Measurements from ENCODE around the gene LYRM4. TPM values are rescaled to one million over a fixed set of nuclear protein-coding genes. Genes with fewer than 3 reads are reported as not detected.

The LYRM4 gene
- total RNA-seq, 8 experiments from 2014 or later, result 25.8 to 38.4 (median 32.7) TPM

DNA sequence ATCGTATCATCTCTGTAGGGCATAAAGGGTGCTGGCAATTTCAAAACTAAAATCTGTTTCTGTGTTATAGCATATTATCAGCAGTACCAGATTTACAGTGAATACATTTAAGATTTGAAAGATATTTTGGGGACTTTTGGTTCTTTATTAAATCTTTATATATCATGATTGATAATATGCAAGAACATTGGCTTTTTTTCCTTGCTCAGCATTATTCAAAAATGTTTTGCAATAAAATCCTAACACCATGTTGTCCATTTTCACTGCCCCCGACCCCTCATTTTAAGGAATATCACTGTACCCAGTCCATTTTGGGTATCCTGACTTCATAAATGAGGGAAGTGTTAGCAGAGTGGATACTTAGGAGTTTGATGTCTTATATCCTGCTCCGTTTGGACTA lies 16.8 kb upstream of the LYRM4 start:
- H3K27ac ChIP-seq, result no peak overlapping the region
- in situ Hi-C loops (cut with MboI; ENCODE audit: low pct_unique_long_range_greater_than_20kb in 2 of 9, low sequenced_read_pairs in 9 of 9, unreplicated experiment in 9 of 9), result no loop called here
- peaks cover 7 to 11% of the 10 kb centered on the region in 2 donors for H3K4me1 ChIP-seq (replicated peaks in 1 of 2)
- no peak overlapping the region for H3K4me3 ChIP-seq
- ATAC-seq (replicated peaks in 6 of 8), result no peak
- 79 to 100% (median 89%) methylated on average over 1 to 3 of the region's 3 CpGs; no CpG with 5 or more reads in 1 of the 10 experiments for WGBS, 10 experiments

DNA sequence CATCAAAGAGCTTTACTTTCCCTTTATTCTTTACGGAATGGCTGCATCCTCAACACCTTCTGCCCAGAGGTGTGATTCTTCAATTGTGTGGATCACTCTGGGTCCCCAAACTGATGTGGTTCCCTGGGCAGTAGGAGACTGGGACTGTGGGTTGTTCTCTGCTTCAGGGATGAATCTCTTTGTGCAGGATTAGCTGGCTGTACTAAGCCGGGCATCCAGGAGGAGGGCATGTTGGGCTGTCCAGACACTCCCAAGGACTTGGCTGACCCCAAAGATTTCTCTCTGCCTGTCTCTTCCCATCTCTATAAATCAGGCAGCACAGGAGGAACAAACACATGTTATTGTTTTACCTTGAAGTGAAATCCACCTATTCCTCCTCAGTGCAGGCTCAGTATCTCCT lies 15.8 kb upstream of the LYRM4 start:
- ATAC-seq (replicated peaks in 6 of 8), result peak in 1 of 8 experiments; percentile 42
- Histone ChIP-seq H3K4me3 (no peak overlapping the region), H3K4me1 (replicated peaks in 1 of 2) (peaks cover 7 to 11% of the 10 kb centered on the region in 2 donors), H3K27ac (no peak overlapping the region)
- WGBS, 10 experiments, result 67 to 100% (median 93%) methylated on average over 1 to 2 of the region's 2 CpGs; no CpG with 5 or more reads in 3 of the 10 experiments
- in situ Hi-C loops (cut with MboI; ENCODE audit: low pct_unique_long_range_greater_than_20kb in 2 of 9, low sequenced_read_pairs in 9 of 9, unreplicated experiment in 9 of 9), result no loop called here

DNA sequence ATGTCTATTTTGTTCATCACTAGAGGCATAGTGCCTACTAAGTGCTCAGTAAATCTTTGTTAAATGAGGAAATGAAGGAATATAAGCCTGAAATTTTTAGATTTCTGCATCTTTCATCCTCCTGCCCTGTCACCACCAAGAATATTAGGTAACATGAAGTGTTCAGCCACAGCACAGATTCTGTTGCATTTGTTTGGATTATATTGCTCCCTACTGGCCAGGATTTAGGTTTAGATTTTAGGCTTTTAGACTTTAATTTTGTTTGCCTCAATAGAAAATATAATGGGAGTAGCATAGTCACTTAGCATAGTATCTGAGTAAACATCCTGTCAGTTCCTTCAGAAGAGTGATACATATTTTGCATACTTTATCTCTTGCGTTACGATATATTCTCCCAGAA lies 14.7 kb upstream of the LYRM4 start:
- in situ Hi-C loops (cut with MboI; ENCODE audit: low pct_unique_long_range_greater_than_20kb in 2 of 9, low sequenced_read_pairs in 9 of 9, unreplicated experiment in 9 of 9), result no loop called here
- 39 to 100% (median 95%) methylated on average over 2 of the region's 2 CpGs; no CpG with 5 or more reads in 2 of the 10 experiments for WGBS, 10 experiments
- Histone ChIP-seq H3K27ac (no peak overlapping the region), H3K4me1 (replicated peaks in 1 of 2) (peaks cover 7 to 11% of the 10 kb centered on the region in 2 donors), H3K4me3 (no peak overlapping the region)
- no peak for ATAC-seq (replicated peaks in 6 of 8)

DNA sequence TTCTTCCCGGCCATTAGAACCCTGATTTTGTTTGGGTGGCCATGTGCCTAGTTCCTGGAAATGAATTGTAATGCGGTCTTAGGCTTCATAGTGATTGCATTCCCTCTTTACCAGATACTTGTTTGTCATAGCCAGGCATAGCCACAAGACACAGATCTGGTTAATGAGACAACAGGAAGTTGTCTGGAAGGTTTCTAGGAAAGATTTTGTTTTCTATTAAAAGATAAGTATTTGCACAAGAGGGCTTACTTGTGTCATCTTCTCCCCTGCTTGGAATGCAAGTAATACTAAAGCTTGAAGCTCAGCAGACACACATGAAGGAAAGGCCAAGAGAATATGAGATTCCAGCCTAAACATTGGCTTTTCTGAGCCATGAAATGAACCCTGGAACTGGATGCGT lies 13.5 kb upstream of the LYRM4 start:
- no peak overlapping the region for H3K4me3 ChIP-seq
- ATAC-seq (replicated peaks in 6 of 8), result no peak
- no peak overlapping the region for H3K27ac ChIP-seq
- H3K4me1 ChIP-seq (replicated peaks in 1 of 2), result peaks cover 7 to 11% of the 10 kb centered on the region in 2 donors
- in situ Hi-C loops (cut with MboI; ENCODE audit: low pct_unique_long_range_greater_than_20kb in 2 of 9, low sequenced_read_pairs in 9 of 9, unreplicated experiment in 9 of 9), result loop anchor here in 1 of 9 experiments (25.0 kb wide), 1 partner anchor 713 kb away; no protein-coding TSS in a partner anchor
- 83 to 100% (median 100%) methylated on average over 1 to 3 of the region's 3 CpGs for WGBS, 10 experiments

DNA sequence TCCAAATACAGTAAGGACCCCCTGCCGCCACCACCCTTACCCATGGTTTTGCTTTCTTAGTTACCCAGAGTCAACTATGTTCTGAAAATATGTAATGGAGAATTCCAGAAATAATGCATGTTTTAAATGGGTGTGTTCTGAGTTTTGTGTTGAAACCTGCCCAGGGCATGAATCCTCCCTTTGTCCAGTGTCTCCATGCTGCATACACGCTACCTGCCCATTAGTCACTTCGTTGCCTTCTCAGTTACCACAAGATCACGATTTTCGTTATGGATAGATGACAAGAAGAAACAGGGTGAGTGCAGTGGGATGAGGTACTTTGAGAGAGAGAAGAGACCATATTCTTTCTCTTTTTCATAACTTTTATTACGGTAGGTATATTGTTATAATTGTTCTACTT lies 11.2 kb upstream of the LYRM4 start:
- H3K4me1 ChIP-seq (replicated peaks in 1 of 2), result peaks cover 3 to 4% of the 10 kb centered on the region in 2 donors
- in situ Hi-C loops (cut with MboI; ENCODE audit: low pct_unique_long_range_greater_than_20kb in 2 of 9, low sequenced_read_pairs in 9 of 9, unreplicated experiment in 9 of 9), result loop anchor here in 1 of 9 experiments (25.0 kb wide), 1 partner anchor 715 kb away; no protein-coding TSS in a partner anchor
- no peak overlapping the region for H3K4me3 ChIP-seq
- no peak overlapping the region for H3K27ac ChIP-seq
- 77 to 100% (median 91%) methylated on average over 1 to 6 of the region's 6 CpGs for WGBS, 10 experiments
- no peak for ATAC-seq (replicated peaks in 6 of 8)

DNA sequence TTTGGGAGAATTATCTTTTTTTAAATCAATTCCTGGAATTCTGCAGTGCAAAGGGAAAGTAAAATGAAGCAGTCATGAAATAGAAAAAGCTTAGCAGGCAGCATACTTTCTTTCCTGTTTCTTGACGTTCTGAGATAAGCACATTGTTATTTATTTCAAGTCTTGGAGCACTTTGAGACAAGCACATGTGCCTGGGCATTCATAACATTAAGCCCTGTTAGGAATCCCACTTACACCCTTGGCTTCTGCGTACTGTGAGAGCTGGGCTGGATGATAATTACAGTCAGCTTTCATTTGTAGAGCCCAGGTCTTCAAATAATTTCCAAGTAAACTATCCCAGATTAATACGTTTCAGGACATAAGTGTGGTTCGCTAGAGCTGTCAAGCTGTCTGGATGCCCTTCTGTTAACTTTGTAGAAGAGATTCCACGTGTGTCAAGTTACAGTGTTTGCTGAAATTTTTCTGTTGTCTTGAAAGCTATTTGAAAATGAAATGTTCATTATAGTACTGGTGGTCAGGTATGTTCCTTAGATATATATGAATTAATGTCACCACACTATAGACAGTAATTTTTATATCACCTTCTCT lies 9.4 kb upstream of the LYRM4 start:
- no peak overlapping the region for H3K4me3 ChIP-seq
- WGBS, 10 experiments, result 58 to 82% (median 74%) methylated on average over 1 to 5 of the region's 5 CpGs
- H3K4me1 ChIP-seq (replicated peaks in 1 of 2), result no peaks in the 10 kb centered on the region
- no peak for ATAC-seq (replicated peaks in 6 of 8)
- no peak overlapping the region for H3K27ac ChIP-seq
- in situ Hi-C loops (cut with MboI; ENCODE audit: low pct_unique_long_range_greater_than_20kb in 2 of 9, low sequenced_read_pairs in 9 of 9, unreplicated experiment in 9 of 9), result loop anchor here in 1 of 9 experiments (25.0 kb wide), 1 partner anchor 717 kb away; no protein-coding TSS in a partner anchor

DNA sequence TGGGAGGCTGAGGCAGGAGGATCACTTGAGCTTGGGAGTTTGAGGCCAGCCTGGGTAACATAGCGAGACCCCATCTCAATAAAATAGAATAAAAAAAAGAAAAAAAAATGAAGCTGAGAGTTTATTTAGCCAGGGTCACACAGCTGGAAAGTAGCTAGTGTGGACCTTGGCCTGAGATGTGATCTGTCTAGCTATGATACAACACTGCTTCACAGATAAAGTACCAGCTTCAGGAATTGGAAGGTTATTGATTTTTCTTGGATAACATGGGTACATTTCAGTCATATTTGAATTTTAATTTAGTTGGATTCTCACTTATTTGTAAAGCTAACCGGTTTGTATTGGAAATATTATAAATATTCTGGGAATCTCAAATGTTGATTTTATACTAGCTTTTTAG lies 5.7 kb upstream of the LYRM4 start:
- no peak for ATAC-seq (replicated peaks in 6 of 8)
- 78 to 100% (median 100%) methylated on average over 1 to 2 of the region's 2 CpGs for WGBS, 10 experiments
- no peak overlapping the region for H3K4me3 ChIP-seq
- in situ Hi-C loops (cut with MboI; ENCODE audit: low pct_unique_long_range_greater_than_20kb in 2 of 9, low sequenced_read_pairs in 9 of 9, unreplicated experiment in 9 of 9), result loop anchor here in 1 of 9 experiments (25.0 kb wide), 1 partner anchor 721 kb away; no protein-coding TSS in a partner anchor
- no peak overlapping the region for H3K27ac ChIP-seq
- H3K4me1 ChIP-seq (replicated peaks in 1 of 2), result peaks cover 5 to 6% of the 10 kb centered on the region in 2 donors

DNA sequence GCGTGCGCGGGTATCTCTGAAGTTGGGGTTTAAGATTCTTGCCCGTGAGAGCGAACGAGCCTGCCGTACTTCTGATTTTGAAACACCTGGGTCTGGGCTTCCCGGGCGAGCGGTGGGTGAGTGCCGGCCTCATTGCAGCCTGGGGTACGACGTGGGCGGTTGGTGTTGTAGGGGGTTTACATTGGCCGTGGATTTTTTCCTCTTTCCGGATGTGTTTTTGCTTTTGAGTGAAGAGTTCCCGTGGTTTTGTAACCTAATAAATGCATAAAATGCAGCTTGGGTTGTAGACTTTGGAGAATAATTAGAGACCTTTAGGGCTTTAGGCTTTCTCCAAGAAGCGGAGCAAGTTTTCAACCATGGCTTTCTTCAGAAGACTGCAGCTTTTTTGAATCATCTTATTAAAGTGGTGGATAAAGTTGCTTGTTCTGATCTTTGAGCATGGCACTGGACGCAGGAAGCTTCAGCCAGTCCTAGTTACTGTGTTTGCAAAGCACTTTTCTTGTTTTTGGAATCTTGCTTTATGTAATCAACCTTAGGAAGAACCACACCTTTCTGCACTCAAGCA lies 877 bp upstream of the LYRM4 start:
- Histone ChIP-seq H3K4me3 (peak overlapping the region; percentile 72 to 90 (median 85)), H3K4me1 (replicated peaks in 1 of 2) (peaks cover 9 to 10% of the 10 kb centered on the region in 2 donors), H3K27ac (peak overlapping the region; percentile 100)
- in situ Hi-C loops (cut with MboI; ENCODE audit: low pct_unique_long_range_greater_than_20kb in 2 of 9, low sequenced_read_pairs in 9 of 9, unreplicated experiment in 9 of 9), result loop anchor here in 1 of 9 experiments (25.0 kb wide), 1 partner anchor 726 kb away; no protein-coding TSS in a partner anchor
- no peak for ATAC-seq (replicated peaks in 6 of 8)
- 0 to 10% (median 0%) methylated on average over 1 to 10 of the region's 19 CpGs; no CpG with 5 or more reads in 1 of the 10 experiments for WGBS, 10 experiments

DNA sequence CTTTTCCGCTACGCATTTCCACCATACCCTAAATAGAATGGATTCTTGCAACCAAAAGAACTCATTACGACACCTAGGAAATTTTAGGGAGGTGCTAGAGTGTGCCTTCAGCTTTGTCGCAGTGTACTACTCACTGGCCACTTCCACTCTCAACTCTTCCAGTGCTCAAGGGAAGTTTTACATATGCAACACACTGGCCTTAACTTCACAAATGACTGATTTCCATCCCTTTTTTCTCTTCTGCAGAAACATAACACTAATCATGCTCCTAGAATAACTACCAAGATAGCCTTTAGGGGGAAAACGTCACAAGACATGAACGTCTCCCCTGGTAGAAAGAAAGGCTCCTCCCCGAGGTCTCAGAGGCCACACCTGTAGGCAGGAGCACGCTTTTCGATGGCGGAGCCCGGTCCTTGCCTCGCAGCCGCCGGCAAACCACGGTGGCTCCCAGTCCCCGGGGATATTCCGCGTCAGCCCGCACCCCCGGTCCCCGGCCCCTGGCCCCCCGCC lies 584 bp downstream of the LYRM4 start:
- peak; percentile 52 to 69 (median 60) for ATAC-seq (replicated peaks in 6 of 8)
- WGBS, 10 experiments, result 0 to 33% (median 17%) methylated on average over 1 to 7 of the region's 22 CpGs
- Histone ChIP-seq H3K4me1 (replicated peaks in 1 of 2) (peaks cover 9 to 10% of the 10 kb centered on the region in 2 donors), H3K4me3 (peak overlapping the region; percentile 72 to 90 (median 85)), H3K27ac (peak overlapping the region; percentile 100)
- in situ Hi-C loops (cut with MboI; ENCODE audit: low pct_unique_long_range_greater_than_20kb in 2 of 9, low sequenced_read_pairs in 9 of 9, unreplicated experiment in 9 of 9), result loop anchor here in 1 of 9 experiments (25.0 kb wide), 1 partner anchor 727 kb away; no protein-coding TSS in a partner anchor

DNA sequence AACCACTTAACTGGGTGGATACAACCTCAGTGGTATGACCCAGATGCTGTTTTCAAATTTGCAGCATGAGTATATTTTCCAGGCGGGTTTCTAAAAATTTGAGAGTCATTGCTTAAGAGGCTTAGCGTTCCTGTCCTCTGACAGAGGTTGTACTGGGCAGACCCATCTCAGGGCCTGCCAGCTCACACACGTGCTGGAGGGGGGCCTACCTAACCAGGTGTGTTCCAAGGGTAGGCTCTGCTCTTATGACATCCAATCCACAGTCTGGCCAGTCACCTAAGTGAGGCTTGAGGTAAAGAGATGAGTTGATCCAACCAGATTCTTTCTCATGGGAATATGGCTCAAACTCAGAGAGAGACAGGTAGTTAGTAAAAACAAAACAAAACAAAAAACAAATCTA lies 1.3 kb downstream of the LYRM4 start:
- 50 to 100% (median 82%) methylated on average over 1 to 3 of the region's 3 CpGs; no CpG with 5 or more reads in 2 of the 10 experiments for WGBS, 10 experiments
- no peak overlapping the region for H3K27ac ChIP-seq
- no peak for ATAC-seq (replicated peaks in 6 of 8)
- peak overlapping the region in 3 of 5 donors; percentile 72 to 87 (median 75) for H3K4me3 ChIP-seq
- in situ Hi-C loops (cut with MboI; ENCODE audit: low pct_unique_long_range_greater_than_20kb in 2 of 9, low sequenced_read_pairs in 9 of 9, unreplicated experiment in 9 of 9), result loop anchor here in 1 of 9 experiments (25.0 kb wide), 1 partner anchor 728 kb away; no protein-coding TSS in a partner anchor
- peaks cover 9 to 10% of the 10 kb centered on the region in 2 donors for H3K4me1 ChIP-seq (replicated peaks in 1 of 2)

DNA sequence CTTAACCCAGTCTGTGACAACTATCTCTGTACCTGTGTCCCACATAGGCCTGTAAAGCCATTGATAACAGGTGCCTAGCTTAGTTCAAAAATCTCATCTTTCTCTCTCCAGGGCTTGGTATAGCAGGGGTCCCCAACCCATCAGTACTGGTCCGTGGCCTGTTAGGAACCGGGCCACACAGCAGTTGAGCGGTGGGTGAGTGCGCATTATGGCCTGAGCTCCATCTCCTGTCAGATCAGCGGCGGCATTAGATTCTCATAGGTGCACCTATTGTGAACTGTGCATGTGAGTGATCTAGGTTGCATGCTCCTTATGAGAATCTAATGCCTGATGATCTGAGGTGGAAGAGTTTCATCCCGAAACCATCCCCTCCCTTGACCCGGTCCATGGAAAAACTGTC lies 3.4 kb downstream of the LYRM4 start:
- in situ Hi-C loops (cut with MboI; ENCODE audit: low pct_unique_long_range_greater_than_20kb in 2 of 9, low sequenced_read_pairs in 9 of 9, unreplicated experiment in 9 of 9), result loop anchor here in 1 of 9 experiments (25.0 kb wide), 1 partner anchor 730 kb away; no protein-coding TSS in a partner anchor
- Histone ChIP-seq H3K4me3 (no peak overlapping the region), H3K4me1 (replicated peaks in 1 of 2) (peaks cover 7% of the 10 kb centered on the region in 2 donors), H3K27ac (no peak overlapping the region)
- no peak for ATAC-seq (replicated peaks in 6 of 8)
- 97 to 100% (median 100%) methylated on average over 2 to 6 of the region's 8 CpGs; no CpG with 5 or more reads in 5 of the 10 experiments for WGBS, 10 experiments

DNA sequence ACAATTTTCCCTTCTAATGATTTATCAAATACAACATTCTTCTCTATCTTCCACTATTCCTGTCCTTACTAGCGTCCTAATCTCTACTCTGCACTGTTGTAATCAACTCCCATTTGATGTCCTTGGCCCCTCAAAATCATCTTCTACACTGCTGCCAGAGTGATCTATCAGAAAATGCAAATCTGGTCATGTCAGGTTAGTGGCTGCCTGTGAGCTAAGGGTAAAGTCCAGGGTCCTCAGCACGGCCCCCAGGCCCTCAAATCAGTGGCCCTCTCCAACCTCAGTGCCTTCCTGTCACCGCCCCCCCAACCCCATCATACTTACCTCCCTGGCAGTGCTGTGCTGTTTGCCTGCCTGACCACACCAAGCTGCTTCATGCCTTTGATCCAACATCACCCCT lies 3.8 kb downstream of the LYRM4 start:
- no peak for ATAC-seq (replicated peaks in 6 of 8)
- Histone ChIP-seq H3K4me3 (no peak overlapping the region), H3K4me1 (replicated peaks in 1 of 2) (peaks cover 3 to 6% of the 10 kb centered on the region in 2 donors), H3K27ac (no peak overlapping the region)
- in situ Hi-C loops (cut with MboI; ENCODE audit: low pct_unique_long_range_greater_than_20kb in 2 of 9, low sequenced_read_pairs in 9 of 9, unreplicated experiment in 9 of 9), result loop anchor here in 1 of 9 experiments (25.0 kb wide), 1 partner anchor 730 kb away; no protein-coding TSS in a partner anchor
- 90 to 100% (median 100%) methylated on average over 1 to 2 of the region's 3 CpGs; no CpG with 5 or more reads in 4 of the 10 experiments for WGBS, 10 experiments

DNA sequence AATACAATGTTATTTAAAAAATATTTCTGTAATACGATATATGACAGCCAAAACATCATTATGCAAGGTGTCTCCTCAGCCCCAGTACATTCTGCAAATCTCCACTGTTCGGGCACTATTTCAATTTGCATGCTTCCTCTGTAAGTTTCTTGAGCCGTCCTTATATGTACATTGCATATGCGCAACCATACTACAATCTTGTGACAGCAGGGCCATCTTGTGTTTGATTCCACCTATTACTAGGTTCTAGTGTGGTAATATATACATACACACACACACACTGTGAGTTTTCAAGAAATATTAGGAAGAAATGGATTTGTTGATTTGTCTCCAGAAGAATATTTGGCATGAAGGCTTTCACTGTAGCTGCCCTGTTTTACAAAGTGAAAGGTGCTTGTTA lies 9.8 kb downstream of the LYRM4 start:
- 29 to 100% (median 91%) methylated on average over 1 to 4 of the region's 4 CpGs; no CpG with 5 or more reads in 1 of the 10 experiments for WGBS, 10 experiments
- in situ Hi-C loops (cut with MboI; ENCODE audit: low pct_unique_long_range_greater_than_20kb in 2 of 9, low sequenced_read_pairs in 9 of 9, unreplicated experiment in 9 of 9), result loop anchor here in 1 of 9 experiments (25.0 kb wide), 1 partner anchor 736 kb away; no protein-coding TSS in a partner anchor
- no peaks in the 10 kb centered on the region for H3K4me1 ChIP-seq (replicated peaks in 1 of 2)
- H3K27ac ChIP-seq, result no peak overlapping the region
- peak in 3 of 8 experiments; percentile 77 to 95 (median 79) for ATAC-seq (replicated peaks in 6 of 8)
- no peak overlapping the region for H3K4me3 ChIP-seq
